ENCODE results near the gene RALGDS.

DNA sequence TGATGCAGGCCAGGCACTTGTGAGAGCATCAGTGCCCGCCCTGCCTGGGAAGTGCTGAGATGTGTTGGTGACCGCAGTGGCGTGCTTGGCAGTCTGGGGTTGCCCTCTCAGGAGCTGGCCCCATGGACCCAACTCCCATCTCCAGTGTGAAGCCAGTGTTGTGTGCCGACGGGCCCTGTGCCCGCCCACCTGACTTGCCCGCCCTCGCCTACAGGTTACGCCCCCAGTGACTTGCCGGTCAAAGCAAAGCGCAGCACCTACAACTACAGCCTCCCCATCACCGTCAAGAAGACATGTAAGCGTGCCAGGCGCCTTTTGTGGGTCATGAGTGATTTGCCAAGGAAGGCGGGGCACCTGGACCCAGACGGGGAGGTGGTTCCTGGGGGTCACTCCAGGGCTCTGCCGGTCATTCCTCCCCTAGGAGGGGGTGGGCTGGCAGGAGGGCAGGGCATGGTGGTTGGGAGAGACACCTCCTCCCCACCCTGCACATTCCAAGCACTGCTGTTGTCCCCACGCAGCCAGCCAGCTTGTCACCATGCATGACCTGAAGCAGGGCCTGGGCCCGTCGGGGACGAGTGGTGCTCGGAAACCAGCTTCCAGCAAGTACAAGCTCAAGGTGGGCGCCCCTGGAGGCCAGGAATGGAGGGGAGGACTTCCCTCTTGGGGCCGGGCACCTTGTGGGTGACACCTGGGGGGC is 66.7 kb downstream of the RALGDS start:
- no peak for TF ChIP-seq YY1 (IDR thresholded peaks at IDR 0.05; ENCODE audit: low read depth)
- no peak for TF ChIP-seq TAF1 (IDR thresholded peaks at IDR 0.05; ENCODE audit: low read depth)
- TF ChIP-seq, protein P1, sequence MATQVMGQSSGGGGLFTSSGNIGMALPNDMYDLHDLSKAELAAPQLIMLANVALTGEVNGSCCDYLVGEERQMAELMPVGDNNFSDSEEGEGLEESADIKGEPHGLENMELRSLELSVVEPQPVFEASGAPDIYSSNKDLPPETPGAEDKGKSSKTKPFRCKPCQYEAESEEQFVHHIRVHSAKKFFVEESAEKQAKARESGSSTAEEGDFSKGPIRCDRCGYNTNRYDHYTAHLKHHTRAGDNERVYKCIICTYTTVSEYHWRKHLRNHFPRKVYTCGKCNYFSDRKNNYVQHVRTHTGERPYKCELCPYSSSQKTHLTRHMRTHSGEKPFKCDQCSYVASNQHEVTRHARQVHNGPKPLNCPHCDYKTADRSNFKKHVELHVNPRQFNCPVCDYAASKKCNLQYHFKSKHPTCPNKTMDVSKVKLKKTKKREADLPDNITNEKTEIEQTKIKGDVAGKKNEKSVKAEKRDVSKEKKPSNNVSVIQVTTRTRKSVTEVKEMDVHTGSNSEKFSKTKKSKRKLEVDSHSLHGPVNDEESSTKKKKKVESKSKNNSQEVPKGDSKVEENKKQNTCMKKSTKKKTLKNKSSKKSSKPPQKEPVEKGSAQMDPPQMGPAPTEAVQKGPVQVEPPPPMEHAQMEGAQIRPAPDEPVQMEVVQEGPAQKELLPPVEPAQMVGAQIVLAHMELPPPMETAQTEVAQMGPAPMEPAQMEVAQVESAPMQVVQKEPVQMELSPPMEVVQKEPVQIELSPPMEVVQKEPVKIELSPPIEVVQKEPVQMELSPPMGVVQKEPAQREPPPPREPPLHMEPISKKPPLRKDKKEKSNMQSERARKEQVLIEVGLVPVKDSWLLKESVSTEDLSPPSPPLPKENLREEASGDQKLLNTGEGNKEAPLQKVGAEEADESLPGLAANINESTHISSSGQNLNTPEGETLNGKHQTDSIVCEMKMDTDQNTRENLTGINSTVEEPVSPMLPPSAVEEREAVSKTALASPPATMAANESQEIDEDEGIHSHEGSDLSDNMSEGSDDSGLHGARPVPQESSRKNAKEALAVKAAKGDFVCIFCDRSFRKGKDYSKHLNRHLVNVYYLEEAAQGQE (IDR thresholded peaks at IDR 0.05; ENCODE audit: low read depth), result no peak
- no peak for TF ChIP-seq RAD21 (IDR thresholded peaks at IDR 0.05; ENCODE audit: low read depth)
- TF ChIP-seq TCF12 (IDR thresholded peaks at IDR 0.05; ENCODE audit: low read depth), result no peak
- no peak for TF ChIP-seq CEBPB (IDR thresholded peaks at IDR 0.05)
- no peak for TF ChIP-seq TEAD4 (IDR thresholded peaks at IDR 0.05)
- no peak for TF ChIP-seq ZBTB7A (IDR thresholded peaks at IDR 0.05; ENCODE audit: low read depth)
- TF ChIP-seq NFIC (IDR thresholded peaks at IDR 0.05), result no peak
- no peak for TF ChIP-seq EP300 (IDR thresholded peaks at IDR 0.05; ENCODE audit: borderline replicate concordance)
- TF ChIP-seq MAX (IDR thresholded peaks at IDR 0.05), result no peak
- no peak for TF ChIP-seq EGR1 (IDR thresholded peaks at IDR 0.05)
- no peak for TF ChIP-seq CREB1 (IDR thresholded peaks at IDR 0.05; ENCODE audit: low read depth)
- TF ChIP-seq USF1 (IDR thresholded peaks at IDR 0.05), result no peak
